GM21390 (cell line): ENCODE results near the gene ADCK2.
"Not testable (repeated sequence)": the region's sequence is repeated elsewhere in the genome, so short reads cannot be mapped to it uniquely, and the experiment has no call there.

Experiments used
- ATAC-seq: cut with Tn5 transposase; IDR thresholded peaks from one replicate; pipeline ENCODE4 v1.9.1; 2021; ENCODE audit not compliant: unreplicated experiment

ADCK2 gene

DNA sequence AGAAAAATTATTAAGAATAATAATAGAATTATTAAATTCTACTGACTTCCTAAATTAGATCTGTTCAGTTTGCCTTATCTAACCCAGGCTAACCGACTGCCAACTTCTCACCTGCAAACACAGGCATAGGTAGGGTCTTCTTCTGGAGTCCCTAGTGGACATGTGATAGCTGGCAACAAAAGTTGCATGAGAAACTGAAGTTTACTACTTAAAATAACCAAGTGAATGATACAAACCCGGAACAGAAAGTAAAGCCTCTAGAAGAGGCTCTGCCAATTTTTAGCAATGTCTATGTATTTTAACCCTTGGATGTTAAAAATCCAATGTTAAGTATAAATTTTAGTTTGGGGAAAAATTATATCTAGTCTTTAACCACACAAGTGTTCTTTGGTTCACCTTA lies 61.4 kb downstream of the ADCK2 start:
- ATAC-seq = no peak

GRCh38 chr7:140734729-140735128 lies 62.0 kb downstream of the ADCK2 start:
- ATAC-seq = no peak

GRCh38 chr7:140738280-140738679 lies 65.5 kb downstream of the ADCK2 start:
- no peak for ATAC-seq

- not testable (repeated sequence) for ATAC-seq
Observed at GRCh38 chr7:140743255-140743654, 70.5 kb downstream of the ADCK2 start.

DNA sequence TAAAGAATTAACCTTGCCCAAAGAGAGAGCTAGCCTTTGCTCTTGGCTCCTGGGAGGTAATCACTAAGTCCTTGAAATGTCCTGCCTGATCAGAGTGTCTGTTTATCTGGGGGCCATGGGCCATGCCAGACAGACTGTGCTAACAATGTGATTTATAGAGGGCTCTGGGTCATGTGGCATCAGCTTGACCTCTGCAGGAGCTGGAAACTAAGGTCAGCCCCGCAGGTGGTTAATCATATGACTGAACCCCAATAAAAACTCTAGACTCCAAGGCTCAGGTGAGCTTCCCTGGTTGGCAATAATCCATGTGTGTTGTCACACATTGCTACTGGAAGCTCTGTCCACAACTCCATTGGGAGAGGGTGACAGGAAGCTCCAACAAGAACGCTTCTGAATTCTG lies 71.3 kb downstream of the ADCK2 start:
- no peak for ATAC-seq
